ENCODE data around the gene ARRDC4. TPM values are rescaled to one million over a fixed set of nuclear protein-coding genes. Genes with fewer than 3 reads are reported as not detected.

The ARRDC4 gene
- total and polyA plus RNA-seq, 2 of the 4 experiments (the other 2 are of a cell fraction), result 5.3 to 9.1 TPM

DNA sequence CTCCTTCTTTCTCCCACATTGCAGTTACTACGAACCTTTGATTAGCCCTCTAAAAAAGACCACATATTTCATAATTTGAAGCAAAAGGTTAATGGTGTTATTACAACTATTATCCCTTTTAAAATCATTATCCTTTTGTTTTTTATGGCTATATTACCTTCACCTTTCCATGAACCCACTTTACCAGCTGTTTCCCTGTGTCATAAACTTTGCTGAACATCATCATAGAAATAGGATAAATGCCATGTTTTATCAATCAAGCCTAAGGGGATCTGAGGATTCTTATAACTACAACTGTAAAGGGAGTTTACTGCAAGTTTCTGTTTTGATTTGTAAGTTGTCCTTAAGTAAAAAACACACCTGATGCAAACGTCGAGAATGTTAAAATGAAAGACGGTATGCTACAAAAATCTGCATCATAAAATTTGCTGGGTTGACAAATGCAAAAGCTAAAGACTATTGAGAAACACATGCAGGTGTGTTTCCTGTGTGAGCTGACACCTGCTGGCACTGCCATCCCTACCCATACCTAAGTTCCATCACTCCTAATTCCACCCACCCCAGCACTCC lies 39.1 kb upstream of the ARRDC4 start:
- DNase-seq (no peak), ATAC-seq (ENCODE audit: low read depth) (no peak)
- Histone ChIP-seq H2AFZ (replicated peaks; ENCODE audit: low read length, poor library complexity) (no peak overlapping the region), H3K4ac (ENCODE audit: low read depth, low read length) (no peak overlapping the region), H2BK120ac (ENCODE audit: low read depth, low read length) (no peak overlapping the region), H3K9ac (ENCODE audit: low read depth, low read length) (no peak overlapping the region), H3K27me3 (ENCODE audit: control insufficient read depth, insufficient read depth, low read length) (no peaks in the 10 kb centered on the region), H3K23ac (ENCODE audit: low read depth, low read length) (no peak overlapping the region), H3K79me1 (ENCODE audit: low read depth in 1 of 2, low read length in 2 of 2) (no peaks in the 10 kb centered on the region), H3K4me1 (ENCODE audit: control insufficient read depth, insufficient read depth, low read length) (no peaks in the 10 kb centered on the region), H4K5ac (ENCODE audit: low read depth, low read length) (no peak overlapping the region), H2BK15ac (ENCODE audit: low read depth, low read length) (no peak overlapping the region), H2AK5ac (ENCODE audit: low read depth, low read length) (no peak overlapping the region), H2BK20ac (ENCODE audit: low read depth, low read length) (no peak overlapping the region), H3K4me3 (ENCODE audit: insufficient read depth, low read depth, low read length) (no peak overlapping the region), H3K9me3 (ENCODE audit: control insufficient read depth, insufficient read depth, low read length) (no peaks in the 10 kb centered on the region), H4K8ac (ENCODE audit: low read depth in 2 of 2, low read length in 2 of 2) (no peak overlapping the region), H4K91ac (ENCODE audit: insufficient read depth, low read depth, low read length) (no peak overlapping the region), H3K56ac (ENCODE audit: extremely low read depth, insufficient read depth, low read length) (no peak overlapping the region), H2AK9ac (replicated peaks; ENCODE audit: low read depth, low read length, poor library complexity) (no peak overlapping the region), H3K27ac (ENCODE audit: insufficient read depth, low read length) (no peak overlapping the region), H3K18ac (ENCODE audit: low read depth, low read length) (no peak overlapping the region), H3K9me1 (ENCODE audit: insufficient read depth, low read length) (no peaks in the 10 kb centered on the region), H2BK5ac (ENCODE audit: low read depth, low read length, poor library complexity, severe bottlenecking) (no peak overlapping the region), H3K4me2 (ENCODE audit: low read depth, low read length) (no peak overlapping the region), H4K20me1 (ENCODE audit: insufficient read depth, low read length) (no peaks in the 10 kb centered on the region), H3K36me3 (ENCODE audit: control insufficient read depth, insufficient read depth, low read length) (no peaks in the 10 kb centered on the region), H3K14ac (replicated peaks; ENCODE audit: low read depth, low read length) (no peak overlapping the region)
- WGBS, 2 experiments (ENCODE audit: extremely low coverage in 2 of 2, insufficient read length in 1 of 2), result no CpG with 5 or more reads among the region's 4 CpGs
- in situ Hi-C loops (cut with MboI; ENCODE audit: low sequenced_read_pairs) (no loop called here), intact Hi-C loops (cut with micrococcal nuclease) (no loop called here), dilution Hi-C loops (cut with HindIII; ENCODE audit: low sequenced_read_pairs, unreplicated experiment) (no loop called here)
- BruUV-seq (replicated peaks), result no TSS peak
- TF ChIP-seq, protein P1, sequence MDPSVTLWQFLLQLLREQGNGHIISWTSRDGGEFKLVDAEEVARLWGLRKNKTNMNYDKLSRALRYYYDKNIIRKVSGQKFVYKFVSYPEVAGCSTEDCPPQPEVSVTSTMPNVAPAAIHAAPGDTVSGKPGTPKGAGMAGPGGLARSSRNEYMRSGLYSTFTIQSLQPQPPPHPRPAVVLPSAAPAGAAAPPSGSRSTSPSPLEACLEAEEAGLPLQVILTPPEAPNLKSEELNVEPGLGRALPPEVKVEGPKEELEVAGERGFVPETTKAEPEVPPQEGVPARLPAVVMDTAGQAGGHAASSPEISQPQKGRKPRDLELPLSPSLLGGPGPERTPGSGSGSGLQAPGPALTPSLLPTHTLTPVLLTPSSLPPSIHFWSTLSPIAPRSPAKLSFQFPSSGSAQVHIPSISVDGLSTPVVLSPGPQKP (IDR thresholded peaks at IDR 0.05; ENCODE audit: borderline replicate concordance, low read depth, low read length), result no peak
- TF ChIP-seq MAFK (IDR thresholded peaks at IDR 0.05; ENCODE audit: low read depth, low read length) (no peak), SMC3 (IDR thresholded peaks at IDR 0.05; ENCODE audit: low read depth, low read length) (no peak), CHD1 (IDR thresholded peaks at IDR 0.05; ENCODE audit: low read depth, low read length) (no peak), POLR2A (IDR thresholded peaks at IDR 0.05; ENCODE audit: low read depth, low read length) (no peak), MXI1 (IDR thresholded peaks at IDR 0.05; ENCODE audit: borderline replicate concordance, low read depth, low read length) (no peak), RCOR1 (IDR thresholded peaks at IDR 0.05; ENCODE audit: insufficient replicate concordance, low read length) (no peak), MAZ (IDR thresholded peaks at IDR 0.05; ENCODE audit: borderline replicate concordance, low read depth, low read length) (no peak), FOS (IDR thresholded peaks at IDR 0.05; ENCODE audit: low read depth, low read length) (no peak), CEBPB (IDR thresholded peaks at IDR 0.05; ENCODE audit: low read depth, low read length) (no peak), RFX5 (IDR thresholded peaks at IDR 0.05; ENCODE audit: low read depth, low read length) (no peak), NFE2L2 (IDR thresholded peaks at IDR 0.05; ENCODE audit: low read depth, low read length) (no peak), BHLHE40 (IDR thresholded peaks at IDR 0.05; ENCODE audit: low read depth, low read length) (no peak), RAD21 (IDR thresholded peaks at IDR 0.05; ENCODE audit: low read length) (no peak)
- TF ChIP-seq, protein P2, sequence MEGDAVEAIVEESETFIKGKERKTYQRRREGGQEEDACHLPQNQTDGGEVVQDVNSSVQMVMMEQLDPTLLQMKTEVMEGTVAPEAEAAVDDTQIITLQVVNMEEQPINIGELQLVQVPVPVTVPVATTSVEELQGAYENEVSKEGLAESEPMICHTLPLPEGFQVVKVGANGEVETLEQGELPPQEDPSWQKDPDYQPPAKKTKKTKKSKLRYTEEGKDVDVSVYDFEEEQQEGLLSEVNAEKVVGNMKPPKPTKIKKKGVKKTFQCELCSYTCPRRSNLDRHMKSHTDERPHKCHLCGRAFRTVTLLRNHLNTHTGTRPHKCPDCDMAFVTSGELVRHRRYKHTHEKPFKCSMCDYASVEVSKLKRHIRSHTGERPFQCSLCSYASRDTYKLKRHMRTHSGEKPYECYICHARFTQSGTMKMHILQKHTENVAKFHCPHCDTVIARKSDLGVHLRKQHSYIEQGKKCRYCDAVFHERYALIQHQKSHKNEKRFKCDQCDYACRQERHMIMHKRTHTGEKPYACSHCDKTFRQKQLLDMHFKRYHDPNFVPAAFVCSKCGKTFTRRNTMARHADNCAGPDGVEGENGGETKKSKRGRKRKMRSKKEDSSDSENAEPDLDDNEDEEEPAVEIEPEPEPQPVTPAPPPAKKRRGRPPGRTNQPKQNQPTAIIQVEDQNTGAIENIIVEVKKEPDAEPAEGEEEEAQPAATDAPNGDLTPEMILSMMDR (conservative IDR thresholded peaks at IDR 0.05; ENCODE audit: low read depth, low read length), result no peak
- TF ChIP-seq, protein P3, sequence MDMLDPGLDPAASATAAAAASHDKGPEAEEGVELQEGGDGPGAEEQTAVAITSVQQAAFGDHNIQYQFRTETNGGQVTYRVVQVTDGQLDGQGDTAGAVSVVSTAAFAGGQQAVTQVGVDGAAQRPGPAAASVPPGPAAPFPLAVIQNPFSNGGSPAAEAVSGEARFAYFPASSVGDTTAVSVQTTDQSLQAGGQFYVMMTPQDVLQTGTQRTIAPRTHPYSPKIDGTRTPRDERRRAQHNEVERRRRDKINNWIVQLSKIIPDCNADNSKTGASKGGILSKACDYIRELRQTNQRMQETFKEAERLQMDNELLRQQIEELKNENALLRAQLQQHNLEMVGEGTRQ (IDR thresholded peaks at IDR 0.05; ENCODE audit: low read depth, low read length), result no peak
- CTCF ChIA-PET, result no interaction called here
- POLR2A ChIA-PET (ENCODE audit: unreplicated experiment), result no interaction called here

Measured in IMR-90 (cell line).